Thyroid gland (tissue), 4 donors: ENCODE measurements around the gene ATG9B.

Source experiments
- POLR2A ChIP-seq, 2 donors: fragments of 450-650 bp; IDR thresholded peaks; one replicate each; pipeline ENCODE4 v1.6.1; 2017; ENCODE audit warnings: antibody characterized with exemption in 2 of 2, mild to moderate bottlenecking in 2 of 2, moderate library complexity in 1 of 2
- TF ChIP-seq, protein P1 (sequence below), 6 experiments: fragments of 200-600 bp in 3 of 6; fragments of 450-650 bp in 3 of 6; sonication (generic) in 3 of 6; IDR thresholded peaks; one replicate each; pipeline ENCODE4 v1.5.1; 2016 to 2019; ENCODE audit warnings: antibody characterized with exemption in 6 of 6, mild to moderate bottlenecking in 2 of 6, inconsistent platforms in 1 of 6, moderate library complexity in 1 of 6

DNA sequence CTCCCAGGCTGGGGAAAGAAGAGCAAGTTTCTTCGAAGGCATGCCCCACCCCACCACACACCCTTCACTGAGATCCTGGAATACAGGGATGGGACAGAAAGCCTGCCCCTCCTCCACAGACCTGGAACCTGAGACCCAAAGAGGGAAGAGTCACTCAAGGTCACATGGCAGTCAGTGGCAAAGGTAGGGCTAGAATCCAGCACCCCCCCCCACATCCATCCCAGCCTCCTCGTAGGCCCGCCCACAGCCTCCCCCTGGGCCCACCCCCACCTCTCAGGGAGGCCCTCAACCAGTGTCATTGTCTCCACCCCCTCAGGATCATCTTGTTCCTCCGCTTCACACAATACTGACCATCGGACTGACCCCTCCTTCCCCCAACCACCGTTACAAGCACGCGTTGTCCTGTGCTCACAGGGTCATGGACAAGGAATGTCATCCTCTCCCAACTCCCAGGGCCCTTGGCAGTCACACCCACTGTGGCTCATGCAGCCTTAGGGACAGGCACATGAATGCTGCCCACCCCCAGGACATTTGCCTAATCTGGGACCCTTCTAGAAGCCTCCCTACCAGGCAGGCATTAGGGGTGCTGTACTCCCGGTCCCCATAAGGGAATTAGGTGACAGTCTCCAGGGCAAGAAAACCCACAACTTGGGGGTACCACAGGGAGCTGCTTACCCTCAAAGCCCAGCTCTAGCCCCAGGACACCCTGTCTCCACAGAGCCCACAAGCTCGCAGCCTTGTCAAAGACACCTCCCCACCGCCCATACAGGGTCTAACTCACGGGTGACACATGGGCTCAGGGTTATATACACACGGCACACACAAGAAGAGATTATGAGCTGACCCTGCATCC lies 47.5 kb downstream of the ATG9B start:
- TF ChIP-seq POLR2A (IDR thresholded peaks at IDR 0.05): no peak
- TF ChIP-seq, protein P1, sequence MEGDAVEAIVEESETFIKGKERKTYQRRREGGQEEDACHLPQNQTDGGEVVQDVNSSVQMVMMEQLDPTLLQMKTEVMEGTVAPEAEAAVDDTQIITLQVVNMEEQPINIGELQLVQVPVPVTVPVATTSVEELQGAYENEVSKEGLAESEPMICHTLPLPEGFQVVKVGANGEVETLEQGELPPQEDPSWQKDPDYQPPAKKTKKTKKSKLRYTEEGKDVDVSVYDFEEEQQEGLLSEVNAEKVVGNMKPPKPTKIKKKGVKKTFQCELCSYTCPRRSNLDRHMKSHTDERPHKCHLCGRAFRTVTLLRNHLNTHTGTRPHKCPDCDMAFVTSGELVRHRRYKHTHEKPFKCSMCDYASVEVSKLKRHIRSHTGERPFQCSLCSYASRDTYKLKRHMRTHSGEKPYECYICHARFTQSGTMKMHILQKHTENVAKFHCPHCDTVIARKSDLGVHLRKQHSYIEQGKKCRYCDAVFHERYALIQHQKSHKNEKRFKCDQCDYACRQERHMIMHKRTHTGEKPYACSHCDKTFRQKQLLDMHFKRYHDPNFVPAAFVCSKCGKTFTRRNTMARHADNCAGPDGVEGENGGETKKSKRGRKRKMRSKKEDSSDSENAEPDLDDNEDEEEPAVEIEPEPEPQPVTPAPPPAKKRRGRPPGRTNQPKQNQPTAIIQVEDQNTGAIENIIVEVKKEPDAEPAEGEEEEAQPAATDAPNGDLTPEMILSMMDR (IDR thresholded peaks at IDR 0.05): no peak
